GM10266 (cell line): ENCODE measurements around the gene IZUMO1.

Experiments
- DNase-seq: peaks from one replicate; pipeline ENCODE4 v3.0.0; 2012; ENCODE audit errors: extremely low spot score
- TF ChIP-seq, protein P1 (sequence below): IDR thresholded peaks from 2 replicates; pipeline ENCODE4 v1.5.1; 2012; ENCODE audit warnings: mild to moderate bottlenecking, low read depth; ENCODE audit not compliant: control insufficient read depth, insufficient read depth; ENCODE audit errors: missing control alignments

IZUMO1 gene

DNA sequence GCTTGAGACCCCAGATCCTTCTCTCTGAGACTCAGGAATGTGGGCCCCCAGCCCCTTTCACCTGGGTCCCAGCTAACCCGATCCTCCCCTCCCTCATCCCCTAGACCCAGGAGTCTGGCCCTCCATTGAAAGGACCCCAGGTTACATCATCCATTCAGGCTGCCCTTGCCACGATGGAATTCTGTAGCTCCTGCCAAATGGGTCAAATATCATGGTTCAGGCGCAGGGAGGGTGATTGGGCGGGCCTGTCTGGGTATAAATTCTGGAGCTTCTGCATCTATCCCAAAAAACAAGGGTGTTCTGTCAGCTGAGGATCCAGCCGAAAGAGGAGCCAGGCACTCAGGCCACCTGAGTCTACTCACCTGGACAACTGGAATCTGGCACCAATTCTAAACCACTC is 9.1 kb upstream of the IZUMO1 start:
- DNase-seq: no peak
- TF ChIP-seq, protein P1, sequence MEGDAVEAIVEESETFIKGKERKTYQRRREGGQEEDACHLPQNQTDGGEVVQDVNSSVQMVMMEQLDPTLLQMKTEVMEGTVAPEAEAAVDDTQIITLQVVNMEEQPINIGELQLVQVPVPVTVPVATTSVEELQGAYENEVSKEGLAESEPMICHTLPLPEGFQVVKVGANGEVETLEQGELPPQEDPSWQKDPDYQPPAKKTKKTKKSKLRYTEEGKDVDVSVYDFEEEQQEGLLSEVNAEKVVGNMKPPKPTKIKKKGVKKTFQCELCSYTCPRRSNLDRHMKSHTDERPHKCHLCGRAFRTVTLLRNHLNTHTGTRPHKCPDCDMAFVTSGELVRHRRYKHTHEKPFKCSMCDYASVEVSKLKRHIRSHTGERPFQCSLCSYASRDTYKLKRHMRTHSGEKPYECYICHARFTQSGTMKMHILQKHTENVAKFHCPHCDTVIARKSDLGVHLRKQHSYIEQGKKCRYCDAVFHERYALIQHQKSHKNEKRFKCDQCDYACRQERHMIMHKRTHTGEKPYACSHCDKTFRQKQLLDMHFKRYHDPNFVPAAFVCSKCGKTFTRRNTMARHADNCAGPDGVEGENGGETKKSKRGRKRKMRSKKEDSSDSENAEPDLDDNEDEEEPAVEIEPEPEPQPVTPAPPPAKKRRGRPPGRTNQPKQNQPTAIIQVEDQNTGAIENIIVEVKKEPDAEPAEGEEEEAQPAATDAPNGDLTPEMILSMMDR: no peak

DNA sequence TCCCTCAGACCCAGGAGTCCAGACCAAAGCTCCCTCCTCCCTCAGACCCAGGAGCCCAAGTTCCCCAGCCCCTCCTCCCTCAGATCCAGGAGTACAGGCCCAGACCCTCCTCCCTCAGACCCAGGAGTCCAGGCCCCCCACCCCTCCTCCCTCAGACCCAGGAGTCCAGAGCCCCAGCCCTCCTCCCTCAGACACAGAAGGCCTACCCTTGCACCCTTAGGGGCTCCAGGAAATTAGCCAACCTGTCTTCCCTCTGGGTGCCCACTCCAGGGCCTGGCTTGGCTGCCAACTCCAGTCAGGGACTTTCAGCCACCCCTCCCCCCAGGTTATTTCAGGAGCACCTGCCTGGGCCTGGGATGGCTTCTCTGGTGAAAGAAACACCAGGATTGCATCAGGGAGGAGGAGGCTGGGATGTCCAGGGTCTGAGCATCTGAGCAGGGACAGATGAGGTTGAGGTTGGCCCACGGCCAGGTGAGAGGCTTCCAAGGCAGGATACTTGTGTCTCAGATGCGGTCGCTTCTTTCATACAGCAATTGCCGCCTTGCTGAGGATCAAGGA is 8.5 kb upstream of the IZUMO1 start, which contains the start of gene FGF21:
Gene FGF21 (plus strand): TSS at position 441 of the 558 bp plus-strand sequence. CDS start 713 bp downstream, outside the sequence.
- TF ChIP-seq, protein P1: no peak
- DNase-seq: no peak

DNA sequence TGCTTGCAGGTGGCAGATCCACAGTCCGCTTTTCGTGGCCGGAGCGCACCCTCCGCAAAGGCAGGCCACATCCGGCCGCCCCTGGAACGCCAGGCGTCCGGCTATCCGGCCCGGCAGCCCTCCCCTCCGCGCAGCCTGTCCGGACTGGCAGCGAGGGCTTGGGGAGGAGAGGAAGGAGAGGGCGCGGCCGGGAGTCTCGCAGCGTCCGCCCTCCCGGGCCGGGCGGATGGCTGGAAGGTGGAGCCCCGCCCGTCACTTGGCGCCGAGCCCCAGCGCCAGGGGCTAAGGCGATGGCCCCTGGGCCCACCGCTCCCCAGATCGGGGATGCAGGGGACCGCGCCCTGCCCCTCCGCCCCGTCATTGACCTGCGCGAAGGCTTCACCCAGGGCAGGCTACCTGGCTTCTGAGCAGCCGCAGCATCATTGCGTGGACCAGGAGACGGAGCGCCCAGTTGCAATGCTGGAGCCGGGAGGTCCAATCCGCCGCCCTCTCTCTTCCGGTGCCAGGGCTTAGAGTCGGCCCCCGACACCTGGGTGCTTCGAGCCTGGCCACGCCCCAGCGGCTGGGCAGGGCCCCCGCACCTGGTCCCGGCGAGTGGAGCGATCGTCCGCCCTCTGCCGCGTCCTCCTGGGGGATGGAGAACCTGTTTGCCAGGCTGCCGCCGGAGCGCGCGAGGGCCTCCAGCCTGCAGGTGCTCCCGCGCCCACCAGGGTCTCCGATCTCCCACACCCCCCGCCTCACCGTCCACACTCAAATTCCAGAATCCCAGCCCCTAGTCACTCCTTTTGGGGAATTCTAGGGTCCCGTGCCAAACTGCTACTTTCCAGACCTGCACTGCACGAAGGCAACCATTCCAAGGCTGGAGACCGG is 6.0 kb upstream of the IZUMO1 start, which contains the start of gene FUT1:
Gene FUT1 (minus strand): TSS at position 146 of the 870 bp plus-strand sequence. CDS start 1,360 bp downstream, outside the sequence.
- DNase-seq: no peak
- TF ChIP-seq, protein P1: no peak

DNA sequence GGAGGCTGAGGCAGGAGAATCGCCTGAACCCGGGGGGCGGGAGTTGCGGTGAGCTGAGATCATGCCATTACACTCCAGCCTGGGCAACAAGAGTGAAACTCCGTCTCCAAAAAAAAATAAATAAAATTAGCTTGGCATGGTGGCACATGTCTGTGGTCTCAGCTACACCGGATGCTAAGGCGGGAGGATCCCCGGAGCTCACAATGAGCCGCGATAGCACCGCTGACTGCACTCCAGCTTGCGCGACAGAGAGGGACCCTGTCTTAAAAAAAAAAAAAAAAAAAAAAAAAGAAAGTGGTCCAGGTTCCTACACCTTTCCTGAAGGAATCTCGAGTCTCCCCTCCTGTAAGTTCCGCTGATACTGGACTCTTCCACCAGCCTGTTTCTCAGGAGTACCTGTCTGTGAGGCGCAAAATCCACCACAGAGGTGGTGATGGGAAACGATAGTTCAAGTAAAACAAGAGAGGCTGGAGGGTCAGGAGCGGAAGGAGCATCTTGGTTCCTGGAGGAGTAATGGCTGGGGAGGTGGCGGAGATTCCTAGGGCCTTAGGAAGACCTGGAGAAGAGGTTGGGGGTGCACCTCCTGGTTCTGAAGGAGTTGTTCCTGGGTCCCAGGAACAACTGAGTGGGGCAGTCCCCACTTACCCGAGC is 5.3 kb upstream of the IZUMO1 start:
- TF ChIP-seq, protein P1: no peak
- no peak for DNase-seq

DNA sequence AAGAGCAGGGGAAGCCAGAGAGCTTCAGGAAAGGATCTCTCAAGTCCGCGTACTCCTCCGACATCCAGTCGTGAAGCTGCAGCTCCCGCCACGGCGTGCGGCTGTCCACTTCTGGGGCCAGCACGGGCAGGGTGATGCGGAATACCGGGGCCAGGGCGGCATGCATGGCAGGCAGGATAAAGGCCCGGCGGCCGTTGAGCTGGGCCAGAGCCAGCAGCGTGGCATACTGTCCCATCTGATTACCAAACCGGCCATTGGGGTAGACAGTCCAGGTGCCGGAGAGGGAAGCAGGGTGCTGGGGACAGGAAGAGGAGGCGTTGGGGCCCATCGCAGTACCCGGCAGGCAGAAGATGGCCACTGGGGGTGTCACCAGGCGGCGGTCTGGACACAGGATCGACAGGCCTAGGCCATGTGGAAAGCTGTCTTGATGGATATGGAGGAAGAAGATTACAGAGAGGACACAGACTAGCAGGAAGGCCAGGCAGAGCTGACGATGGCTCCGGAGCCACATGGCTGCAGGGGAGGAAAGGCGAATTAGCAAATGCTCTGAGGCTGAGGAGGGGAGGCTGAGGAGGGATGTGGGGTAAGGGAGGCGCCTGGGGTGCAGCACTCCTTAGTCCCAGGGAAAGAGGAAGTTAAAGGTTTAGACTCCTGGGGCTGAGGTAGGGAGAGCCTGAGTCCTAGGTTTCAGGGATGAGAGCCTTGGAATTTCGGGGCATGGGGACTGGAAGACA is 4.2 kb upstream of the IZUMO1 start:
- TF ChIP-seq, protein P1: no peak
- no peak for DNase-seq

DNA sequence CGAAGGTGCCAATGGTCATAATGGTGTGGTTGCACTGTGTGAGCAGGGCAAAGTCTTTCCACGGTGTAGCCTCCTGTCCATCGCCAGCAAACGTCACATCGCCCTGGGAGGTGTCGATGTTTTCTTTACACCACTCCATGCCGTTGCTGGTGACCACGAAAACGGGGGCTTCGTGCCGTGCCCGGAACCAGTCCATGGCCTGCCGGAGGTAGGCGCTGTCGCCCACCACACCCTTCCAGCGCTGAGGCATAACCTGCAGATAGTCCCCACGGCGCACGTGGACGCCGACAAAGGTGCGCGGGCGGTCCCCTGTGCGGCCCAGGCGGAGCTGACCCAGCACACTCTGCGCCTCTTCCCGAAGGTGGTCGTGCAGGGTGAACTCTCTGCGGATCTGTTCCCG is 3.6 kb upstream of the IZUMO1 start:
- no peak for DNase-seq
- TF ChIP-seq, protein P1: no peak
